NCI-H748 treated with DMSO at 0.1 percent for 48 hours (cell line): ENCODE results near the gene GRID1.
"Not testable (repeated sequence)": the region's sequence is repeated elsewhere in the genome, so short reads cannot be mapped to it uniquely, and the experiment has no call there.

ENCODE experiments used
- DNase-seq: peaks from one replicate; lab custom pipeline; 2025; lab: John Stamatoyannopoulos, UW

GRID1 gene

GRCh38 chr10:86107131-86107530, 259.5 kb downstream of the GRID1 start:
- no peak for DNase-seq

DNA sequence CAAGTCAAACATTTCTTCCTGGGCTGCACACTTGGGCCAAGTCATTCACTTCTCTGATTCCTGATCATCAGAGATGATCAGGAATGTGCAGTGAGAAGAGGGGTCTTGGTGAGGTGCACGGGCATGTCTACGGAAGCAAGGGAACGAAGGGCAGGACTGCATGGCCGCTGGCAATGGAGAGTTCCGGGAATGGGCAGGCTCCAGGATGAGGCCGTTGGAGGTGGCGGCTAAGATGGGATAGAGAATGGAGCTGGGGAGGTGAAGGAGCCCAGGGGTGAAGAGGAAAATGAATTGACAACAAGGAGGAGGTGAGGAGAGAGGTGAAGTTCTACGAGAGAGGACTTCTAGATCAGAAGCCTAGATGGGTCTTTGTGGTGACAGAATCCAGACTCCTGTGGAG, 260.0 kb downstream of the GRID1 start:
- DNase-seq: no peak

GRCh38 chr10:86105640-86106039, 261.0 kb downstream of the GRID1 start:
- no peak for DNase-seq

DNA sequence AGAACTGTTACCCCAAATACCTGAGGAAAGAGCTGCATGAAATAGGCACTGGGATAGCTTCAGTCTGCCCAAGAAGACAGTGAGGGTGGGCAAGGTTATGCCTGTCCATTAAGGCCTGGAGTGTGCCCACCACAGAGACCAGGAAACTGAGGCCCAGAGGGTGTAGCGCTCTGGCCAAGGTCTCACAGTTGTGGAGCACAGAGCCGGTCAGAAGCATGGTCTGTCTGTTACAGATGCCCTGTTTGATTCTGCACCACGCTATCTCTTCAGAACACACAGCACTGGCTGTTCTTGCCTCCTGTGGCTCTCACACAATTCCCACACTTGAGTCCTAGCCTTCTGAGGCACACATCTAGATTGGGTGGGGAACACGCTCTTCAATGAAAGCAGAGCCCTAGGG, 261.4 kb downstream of the GRID1 start:
- no peak for DNase-seq

DNA sequence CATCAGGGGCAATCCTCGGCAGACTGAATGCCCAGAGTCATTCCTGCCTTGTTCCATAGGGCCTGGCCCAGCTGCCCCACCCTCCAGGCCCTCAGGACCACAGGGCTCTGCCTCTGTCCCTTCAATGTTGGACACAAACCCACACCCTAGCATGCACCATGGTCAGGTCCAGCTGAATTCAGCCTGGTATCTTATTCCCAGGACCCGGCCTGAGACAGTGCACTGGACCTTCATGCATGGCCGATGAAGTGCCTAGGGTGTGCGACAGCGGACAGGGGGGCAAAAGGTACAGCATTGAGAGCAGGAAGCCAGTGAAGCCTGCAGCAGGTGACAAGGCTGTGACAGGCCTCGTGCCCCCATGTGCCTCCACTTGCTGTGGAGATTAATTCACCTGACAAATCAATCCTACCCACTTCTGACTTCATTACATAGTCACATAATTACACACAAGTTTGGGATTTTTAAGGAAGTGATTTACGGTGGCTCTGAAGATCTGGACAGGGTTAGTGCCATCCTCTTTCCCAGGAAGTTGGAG, 261.9 kb downstream of the GRID1 start:
- no peak for DNase-seq

DNA sequence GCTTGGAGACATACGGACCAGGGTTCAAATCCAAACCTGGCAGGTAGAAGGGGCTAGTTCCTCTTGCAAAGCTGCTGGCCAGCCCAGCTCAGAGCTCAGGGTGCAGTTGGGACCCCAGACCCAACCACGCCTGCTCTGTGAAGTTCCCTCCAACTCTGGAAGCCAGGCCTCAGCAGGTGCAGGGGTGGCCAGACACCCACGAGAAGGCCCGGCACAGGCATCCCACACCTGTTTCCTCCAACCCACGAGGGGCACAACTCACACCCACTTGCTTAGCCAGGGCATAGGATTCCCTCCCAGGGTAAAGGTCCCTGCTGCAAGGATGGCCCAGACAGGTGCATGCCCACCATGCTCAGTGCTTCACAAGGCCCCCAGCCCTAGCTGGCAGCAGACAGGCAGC, 262.4 kb downstream of the GRID1 start:
- DNase-seq: no peak

GRCh38 chr10:86103391-86104101, 263.0 kb downstream of the GRID1 start:
- no peak for DNase-seq

DNA sequence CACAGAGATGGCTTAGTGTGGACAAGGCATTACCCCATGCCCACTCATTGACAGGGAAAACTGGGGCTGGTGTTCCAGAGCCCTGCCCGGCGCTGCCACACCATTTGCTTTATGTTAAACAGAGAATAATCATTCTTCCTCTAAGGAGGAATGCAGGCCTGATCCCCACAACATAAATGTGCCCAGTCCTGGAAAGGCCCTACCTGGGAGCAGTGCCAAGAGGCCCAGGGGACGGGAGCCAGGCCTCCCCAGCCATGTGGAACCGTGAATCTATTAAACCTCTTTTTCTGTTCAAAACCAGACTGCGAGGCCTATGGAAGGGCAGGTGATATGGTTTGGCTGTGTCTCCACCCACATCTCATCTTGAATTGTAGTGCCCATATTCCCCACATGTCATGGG, 264.1 kb downstream of the GRID1 start:
- no peak for DNase-seq

GRCh38 chr10:86102031-86102430, 264.6 kb downstream of the GRID1 start:
- DNase-seq: no peak

- DNase-seq: no peak
Observed at GRCh38 chr10:86100581-86101061, 266.0 kb downstream of the GRID1 start.

GRCh38 chr10:86099542-86100334, 266.9 kb downstream of the GRID1 start:
- no peak for DNase-seq

DNA sequence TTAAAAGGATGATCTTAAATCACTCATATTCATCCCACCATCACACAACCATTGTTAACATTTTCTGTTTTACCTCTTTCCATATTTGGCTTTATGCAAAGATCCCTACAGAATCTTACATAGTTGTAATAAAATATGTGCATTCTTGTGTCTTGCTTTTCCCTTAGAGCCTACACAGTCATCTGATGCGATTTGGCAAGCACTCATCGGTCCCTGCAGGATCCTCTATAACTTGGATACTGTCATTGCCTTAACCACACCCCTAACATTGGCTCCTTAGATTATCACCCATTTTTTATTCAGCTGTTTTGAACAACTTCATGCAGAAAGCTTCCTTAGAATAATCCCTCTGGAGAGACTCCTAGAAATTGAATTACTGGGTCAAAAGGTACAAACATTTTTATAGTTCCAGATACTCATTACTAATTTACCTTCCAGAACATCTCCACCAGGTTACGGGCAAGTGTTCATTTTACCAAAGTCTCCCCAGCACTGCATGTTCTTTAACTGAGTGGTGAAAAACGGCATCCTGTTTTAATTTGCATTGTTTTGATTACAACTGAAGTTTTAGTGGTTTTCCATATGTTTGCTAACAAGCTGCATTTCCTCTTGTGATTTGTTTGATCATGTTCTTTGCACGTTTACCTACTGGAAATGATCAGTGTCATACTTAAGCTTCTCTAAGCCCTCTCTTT, 268.3 kb downstream of the GRID1 start:
- no peak for DNase-seq

GRCh38 chr10:86095061-86095460, 271.5 kb downstream of the GRID1 start:
- DNase-seq: not testable (repeated sequence)

- DNase-seq: not testable (repeated sequence)
Observed at GRCh38 chr10:86092311-86092710, 274.3 kb downstream of the GRID1 start.

- no peak for DNase-seq
Observed at GRCh38 chr10:86091216-86091615, 275.4 kb downstream of the GRID1 start.

DNA sequence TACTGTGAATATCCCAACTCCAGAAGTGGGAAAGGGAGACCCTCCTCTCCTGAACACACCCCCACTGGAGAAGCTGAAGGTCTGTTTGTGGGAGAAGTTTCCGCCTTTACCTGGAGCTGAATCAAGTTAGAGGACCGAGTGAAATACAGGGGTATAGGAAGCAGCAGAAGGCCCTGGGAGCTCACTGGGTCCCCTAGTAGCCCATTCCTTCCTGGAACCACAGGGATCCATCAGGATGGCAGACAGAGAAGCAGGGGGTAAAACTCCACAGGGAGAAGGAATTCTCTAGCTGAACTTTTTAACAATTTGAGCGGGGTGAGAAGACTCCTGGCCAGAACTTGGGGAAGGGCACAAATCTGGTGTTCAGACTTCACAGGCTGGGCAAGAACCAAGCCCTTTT, 275.8 kb downstream of the GRID1 start:
- no peak for DNase-seq

- no peak for DNase-seq
Observed at GRCh38 chr10:86087716-86088115, 278.9 kb downstream of the GRID1 start.

- no peak for DNase-seq
Observed at GRCh38 chr10:86086418-86086817, 280.2 kb downstream of the GRID1 start.

- DNase-seq: no peak
Observed at GRCh38 chr10:86085686-86086085, 280.9 kb downstream of the GRID1 start.

DNA sequence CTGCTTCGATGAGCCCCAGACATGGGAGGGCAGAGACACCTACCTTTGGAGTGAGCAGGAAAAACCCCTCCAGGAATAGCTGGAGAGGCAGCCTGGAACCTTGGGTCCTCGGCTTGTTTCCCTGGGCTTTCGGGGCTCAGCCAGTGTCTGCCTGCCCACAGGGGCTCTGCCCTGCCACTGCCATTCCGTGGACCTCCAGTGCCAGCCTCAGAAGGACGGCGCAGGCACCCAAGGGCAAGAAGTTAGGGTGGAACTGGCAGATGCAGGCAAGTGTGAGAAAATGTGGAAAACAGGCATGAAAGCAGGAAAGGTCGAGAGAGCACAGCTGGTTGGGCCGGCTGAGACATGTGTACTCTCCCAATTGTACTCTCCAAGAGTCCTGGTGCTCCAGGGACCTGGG, 281.5 kb downstream of the GRID1 start:
- no peak for DNase-seq

GRCh38 chr10:86084585-86084984, 282.0 kb downstream of the GRID1 start:
- no peak for DNase-seq

- DNase-seq: no peak
Observed at GRCh38 chr10:86083664-86084175, 282.9 kb downstream of the GRID1 start.
